ENCODE data around the gene RSPO4.

Gene RSPO4

DNA sequence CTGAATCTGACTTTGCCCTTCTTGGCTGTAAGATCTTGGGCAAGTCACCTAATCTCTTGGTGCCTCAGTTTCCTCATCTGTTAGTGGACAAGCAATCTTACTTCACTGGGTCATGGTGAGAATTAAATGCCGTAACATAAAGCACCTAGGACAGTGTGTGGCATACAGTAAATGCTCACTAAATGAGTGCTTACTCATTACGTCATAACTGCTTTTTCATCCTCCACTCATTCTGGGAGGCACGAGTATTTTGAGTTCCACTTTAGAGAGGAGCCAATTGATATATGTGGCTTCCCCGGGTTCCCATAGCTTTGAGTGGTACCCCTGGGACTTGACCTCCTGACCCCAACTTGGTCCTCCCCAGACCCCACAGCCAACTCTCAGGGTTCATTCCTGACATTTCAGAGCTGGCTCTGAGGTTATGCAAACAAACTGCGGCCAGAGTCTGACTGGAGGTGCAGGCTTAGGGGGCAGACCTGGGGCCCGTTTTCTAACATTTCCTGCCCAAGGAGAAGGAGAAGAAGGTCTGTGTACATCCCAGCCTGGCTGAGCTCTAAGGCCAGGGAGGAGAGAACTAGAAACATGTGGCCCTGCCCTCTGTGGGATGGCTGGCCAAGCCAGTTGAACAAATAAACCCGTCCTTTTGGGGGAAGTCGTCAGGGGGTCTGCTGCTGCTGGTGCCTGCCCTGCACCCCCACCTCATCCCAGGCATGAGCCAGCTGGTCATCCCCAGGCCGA lies 91.8 kb downstream of the RSPO4 start:
- DNase-seq (ENCODE audit: low read depth in 2 of 2) = no peak

DNA sequence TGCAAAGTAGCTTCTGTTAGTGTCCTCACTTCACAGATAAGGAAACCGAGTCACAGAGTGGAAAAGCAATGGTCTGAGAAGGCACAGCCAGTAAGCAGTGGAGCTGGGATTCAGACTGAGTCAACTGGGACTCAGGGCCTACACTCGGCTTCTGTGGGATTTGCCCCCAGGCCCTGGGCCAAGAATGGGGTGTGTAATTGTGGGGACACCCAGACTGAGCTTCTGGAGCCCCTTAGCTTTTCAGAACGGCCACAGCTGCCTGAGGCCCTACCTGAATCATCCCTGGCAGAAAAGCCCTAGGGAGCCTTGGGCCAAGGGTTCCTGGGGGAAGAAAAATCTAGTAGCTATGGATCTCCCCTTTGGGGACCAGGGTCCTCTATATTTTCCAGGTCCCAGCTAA lies 92.5 kb downstream of the RSPO4 start:
- DNase-seq (ENCODE audit: low read depth in 2 of 2) = no peak

Measured in stimulated activated CD8-positive, alpha-beta memory T cell treated with anti-CD3 and anti-CD28 coated beads, Interleukin-7, amount 100 ng/mL, for 4 hours (primary cell).